Activated CD4-positive, alpha-beta T cell treated with anti-CD3 and anti-CD28 coated beads for 24 hours (primary cell): ENCODE measurements around the gene MAGED4.
"Not testable (repeated sequence)": the region's sequence is repeated elsewhere in the genome, so short reads cannot be mapped to it uniquely, and the experiment has no call there.

Source experiments
- DNase-seq, 2 donors: peaks; one replicate each; pipeline ENCODE4 v3.0.0-alpha.2; 2020; ENCODE audit warnings: low read depth in 2 of 2

MAGED4 gene

GRCh38 chrX:52184440-52185077 lies at the start of gene MAGED4:
MAGED4 (plus strand) TSS chrX:52184888; CDS start chrX:52185923, 1,035 bp downstream.
- DNase-seq: not testable (repeated sequence)

GRCh38 chrX:52138830-52139544 lies 45.7 kb upstream of the MAGED4 start:
- no peak for DNase-seq

GRCh38 chrX:52139545-52139895 lies 45.2 kb upstream of the MAGED4 start:
- DNase-seq: no peak

- DNase-seq: no peak
Measured at GRCh38 chrX:52140020-52140419, 44.7 kb upstream of the MAGED4 start.

- not testable (repeated sequence) for DNase-seq
Measured at GRCh38 chrX:52150667-52151066, 34.0 kb upstream of the MAGED4 start.

- DNase-seq: not testable (repeated sequence)
Measured at GRCh38 chrX:52160140-52160539, 24.5 kb upstream of the MAGED4 start.

- no peak for DNase-seq
Measured at GRCh38 chrX:52166840-52167239, 17.8 kb upstream of the MAGED4 start.

GRCh38 chrX:52171055-52171454 lies 13.6 kb upstream of the MAGED4 start:
- not testable (repeated sequence) for DNase-seq

- not testable (repeated sequence) for DNase-seq
Measured at GRCh38 chrX:52185078-52185453, 378 bp downstream of the MAGED4 start.

- not testable (repeated sequence) for DNase-seq
Measured at GRCh38 chrX:52211405-52211804, 26.7 kb downstream of the MAGED4 start.

GRCh38 chrX:52213276-52213675 lies 28.6 kb downstream of the MAGED4 start:
- DNase-seq: no peak

- no peak for DNase-seq
Measured at GRCh38 chrX:52216541-52216940, 31.9 kb downstream of the MAGED4 start.

GRCh38 chrX:52217494-52218160 lies 32.9 kb downstream of the MAGED4 start:
- no peak for DNase-seq

GRCh38 chrX:52220936-52221335 lies 36.2 kb downstream of the MAGED4 start:
- no peak for DNase-seq
